IMR-90 (cell line): Measurements from ENCODE around the gene NPTN. TPM values are rescaled to one million over a fixed set of nuclear protein-coding genes. Genes with fewer than 3 reads are reported as not detected.

Source experiments
- ATAC-seq: fragments of 200-7000 bp; cut with Tn5 transposase; 2 replicates; pipeline ENCODE4 v1.9.1; 2020; ENCODE audit warnings: low read depth, mild to moderate bottlenecking, moderate library complexity
- BruUV-seq: library from RNA; stranded (reverse); fragments of 400-500 nt; replicated peaks from 2 replicates; lab custom pipeline; 2021; lab: Mats Ljungman, UMichigan
- CTCF ChIA-PET: fragments of 300-600 bp; formaldehyde crosslinking; extraction: SDS; loops from one replicate; lab custom pipeline; 2021; ENCODE audit warnings: antibody characterized with exemption; lab: Yijun Ruan, JAX
- POLR2A ChIA-PET: fragments of 300-600 bp; sonication (Branson Sonifier 250); formaldehyde crosslinking; loops from one replicate; lab custom pipeline; 2022; ENCODE audit warnings: antibody characterized with exemption; ENCODE audit not compliant: unreplicated experiment; lab: Charles Lee
- DNase-seq: peaks from one replicate; pipeline ENCODE4 v3.0.0; 2013
- H2AFZ ChIP-seq: replicated peaks from 2 replicates; pipeline ENCODE3; 2013; ENCODE audit warnings: low read length, mild to moderate bottlenecking; ENCODE audit not compliant: poor library complexity
- H2AK5ac ChIP-seq: 2 replicates; pipeline ENCODE4 v1.6.1; 2013; ENCODE audit warnings: low read depth, low read length, inconsistent platforms
- H2AK9ac ChIP-seq: replicated peaks from 2 replicates; pipeline ENCODE3; 2013; ENCODE audit warnings: mild to moderate bottlenecking, low read depth, low read length, moderate library complexity; ENCODE audit not compliant: poor library complexity
- H2BK120ac ChIP-seq: 2 replicates; pipeline ENCODE4 v1.6.1; 2013; ENCODE audit warnings: low read depth, low read length, inconsistent platforms
- H2BK15ac ChIP-seq: 3 replicates; pipeline ENCODE4 v1.6.1; 2013; ENCODE audit warnings: low read depth, low read length, inconsistent platforms
- H2BK20ac ChIP-seq: 2 replicates; pipeline ENCODE4 v1.6.1; 2013; ENCODE audit warnings: low read depth, mild to moderate bottlenecking, inconsistent platforms, low read length, moderate library complexity
- H2BK5ac ChIP-seq: 2 replicates; pipeline ENCODE4 v1.6.1; 2013; ENCODE audit warnings: mild to moderate bottlenecking, low read depth, low read length, inconsistent platforms; ENCODE audit not compliant: poor library complexity, severe bottlenecking
- H3K14ac ChIP-seq: replicated peaks from 2 replicates; pipeline ENCODE4 v1.6.1; 2013; ENCODE audit warnings: low read depth, low read length, inconsistent platforms
- H3K18ac ChIP-seq: 2 replicates; pipeline ENCODE4 v1.6.1; 2013; ENCODE audit warnings: low read depth, low read length, control low read depth
- H3K23ac ChIP-seq: 2 replicates; pipeline ENCODE4 v1.6.1; 2013; ENCODE audit warnings: low read depth, low read length, inconsistent platforms
- H3K27ac ChIP-seq: 2 replicates; pipeline ENCODE4 v1.5.1; 2013; ENCODE audit warnings: mild to moderate bottlenecking, control low read depth, low read length; ENCODE audit not compliant: insufficient read depth
- H3K27me3 ChIP-seq: 2 replicates; pipeline ENCODE4 v1.6.1; 2013; ENCODE audit warnings: low read length; ENCODE audit not compliant: control insufficient read depth, insufficient read depth
- H3K36me3 ChIP-seq: 2 replicates; pipeline ENCODE4 v1.6.1; 2013; ENCODE audit warnings: low read length, mixed read lengths; ENCODE audit not compliant: control insufficient read depth, insufficient read depth
- H3K4ac ChIP-seq: 2 replicates; pipeline ENCODE4 v1.6.1; 2013; ENCODE audit warnings: low read depth, low read length, inconsistent platforms
- H3K4me1 ChIP-seq: 2 replicates; pipeline ENCODE4 v1.6.1; 2013; ENCODE audit warnings: low read length, mixed read lengths; ENCODE audit not compliant: control insufficient read depth, insufficient read depth
- H3K4me2 ChIP-seq: 2 replicates; pipeline ENCODE4 v1.6.1; 2013; ENCODE audit warnings: low read depth, mild to moderate bottlenecking, control low read depth, low read length, moderate library complexity
- H3K4me3 ChIP-seq: 2 replicates; pipeline ENCODE4 v1.5.1; 2013; ENCODE audit warnings: low read depth, mild to moderate bottlenecking, control low read depth, low read length, moderate library complexity; ENCODE audit not compliant: insufficient read depth
- H3K56ac ChIP-seq: 2 replicates; pipeline ENCODE4 v1.6.1; 2013; ENCODE audit warnings: low read length, inconsistent platforms; ENCODE audit not compliant: insufficient read depth; ENCODE audit errors: extremely low read depth
- H3K79me1 ChIP-seq, 2 experiments: 2 replicates each; pipeline ENCODE4 v1.6.1; 2013; ENCODE audit warnings: low read length in 2 of 2, inconsistent platforms in 1 of 2, low read depth in 1 of 2
- H3K9ac ChIP-seq: 2 replicates; pipeline ENCODE4 v1.6.1; 2013; ENCODE audit warnings: low read depth, low read length, control low read depth
- H3K9me1 ChIP-seq: 2 replicates; pipeline ENCODE4 v1.6.1; 2013; ENCODE audit warnings: low read length, inconsistent platforms; ENCODE audit not compliant: insufficient read depth
- H3K9me3 ChIP-seq: 2 replicates; pipeline ENCODE4 v1.6.1; 2013; ENCODE audit warnings: low read length; ENCODE audit not compliant: control insufficient read depth, insufficient read depth
- H4K20me1 ChIP-seq: 2 replicates; pipeline ENCODE4 v1.6.1; 2013; ENCODE audit warnings: low read length, inconsistent platforms; ENCODE audit not compliant: insufficient read depth
- H4K5ac ChIP-seq: 2 replicates; pipeline ENCODE4 v1.6.1; 2013; ENCODE audit warnings: mild to moderate bottlenecking, low read depth, low read length, control low read depth
- H4K8ac ChIP-seq, 2 experiments: 2 replicates each; pipeline ENCODE4 v1.6.1; 2013; ENCODE audit warnings: low read depth in 2 of 2, low read length in 2 of 2, control low read depth in 1 of 2, inconsistent platforms in 1 of 2
- H4K91ac ChIP-seq: 2 replicates; pipeline ENCODE4 v1.6.1; 2013; ENCODE audit warnings: low read depth, low read length, inconsistent platforms; ENCODE audit not compliant: insufficient read depth
- BHLHE40 ChIP-seq: fragments of 150-350 bp; IDR thresholded peaks from 2 replicates; pipeline ENCODE4 v1.6.1; 2016; ENCODE audit warnings: mild to moderate bottlenecking, low read depth, low read length
- CEBPB ChIP-seq: IDR thresholded peaks from 2 replicates; pipeline ENCODE4 v1.6.1; 2012; ENCODE audit warnings: low read depth, low read length, improper control_type of control experiment
- CHD1 ChIP-seq: IDR thresholded peaks from 2 replicates; pipeline ENCODE4 v1.6.1; 2012; ENCODE audit warnings: low read depth, low read length, improper control_type of control experiment
- CTCF ChIP-seq: conservative IDR thresholded peaks from 2 replicates; pipeline ENCODE4 v1.5.1; 2012; ENCODE audit warnings: mild to moderate bottlenecking, low read depth, low read length, improper control_type of control experiment
- ELK1 ChIP-seq: fragments of 150-350 bp; IDR thresholded peaks from 2 replicates; pipeline ENCODE4 v1.6.1; 2016; ENCODE audit warnings: low read depth, mild to moderate bottlenecking, low read length, moderate library complexity, borderline replicate concordance
- FOS ChIP-seq: fragments of 150-350 bp; IDR thresholded peaks from 2 replicates; pipeline ENCODE4 v1.6.1; 2016; ENCODE audit warnings: low read depth, low read length
- MAFK ChIP-seq: IDR thresholded peaks from 2 replicates; pipeline ENCODE4 v1.6.1; 2012; ENCODE audit warnings: low read depth, low read length, improper control_type of control experiment
- MAZ ChIP-seq: IDR thresholded peaks from 2 replicates; pipeline ENCODE4 v1.6.1; 2012; ENCODE audit warnings: low read depth, mild to moderate bottlenecking, low read length, improper control_type of control experiment, moderate library complexity, borderline replicate concordance
- MXI1 ChIP-seq: IDR thresholded peaks from 2 replicates; pipeline ENCODE4 v1.6.1; 2012; ENCODE audit warnings: low read depth, mild to moderate bottlenecking, low read length, moderate library complexity, borderline replicate concordance
- NFE2L2 ChIP-seq: fragments of 150-350 bp; IDR thresholded peaks from 2 replicates; pipeline ENCODE4 v1.6.1; 2016; ENCODE audit warnings: low read depth, mild to moderate bottlenecking, low read length
- POLR2A ChIP-seq: IDR thresholded peaks from 2 replicates; pipeline ENCODE4 v1.6.1; 2012; ENCODE audit warnings: mild to moderate bottlenecking, low read depth, low read length
- RAD21 ChIP-seq: IDR thresholded peaks from 2 replicates; pipeline ENCODE4 v1.6.1; 2012; ENCODE audit warnings: low read length, improper control_type of control experiment
- RCOR1 ChIP-seq: IDR thresholded peaks from 2 replicates; pipeline ENCODE4 v1.6.1; 2012; ENCODE audit warnings: mild to moderate bottlenecking, low read length, improper control_type of control experiment; ENCODE audit not compliant: insufficient replicate concordance
- RFX5 ChIP-seq: IDR thresholded peaks from 2 replicates; pipeline ENCODE4 v1.8.0; 2012; ENCODE audit warnings: low read depth, mild to moderate bottlenecking, low read length, moderate library complexity
- SMC3 ChIP-seq: fragments of 150-350 bp; IDR thresholded peaks from 2 replicates; pipeline ENCODE4 v1.6.1; 2016; ENCODE audit warnings: low read depth, mild to moderate bottlenecking, antibody characterized with exemption, low read length, moderate library complexity
- USF2 ChIP-seq: fragments of 150-350 bp; IDR thresholded peaks from 2 replicates; pipeline ENCODE4 v1.6.1; 2017; ENCODE audit warnings: mild to moderate bottlenecking, antibody characterized with exemption, low read length, low read depth
- WGBS, 2 experiments: methylation state at CpG; one replicate each; pipeline versions ENCODE4 v1.1.5 to v1.1.7; 2013; ENCODE audit warnings: missing lambda C conversion rate in 2 of 2; ENCODE audit not compliant: insufficient read length in 1 of 2; ENCODE audit errors: extremely low coverage in 2 of 2; 5-methylcytosine and 5-hydroxymethylcytosine counted together
- dilution Hi-C: fragments of 300-500 bp; cut with HindIII; formaldehyde crosslinking; loops from one replicate; pipeline ENCODE4 v1.14.3; 2018; ENCODE audit warnings: low sequenced_read_pairs; ENCODE audit not compliant: unreplicated experiment
- in situ Hi-C: fragments of 300-500 bp; cut with MboI; formaldehyde crosslinking; loops from 3 replicates; pipeline ENCODE4 v1.14.3; 2019; ENCODE audit warnings: low sequenced_read_pairs, inconsistent platforms, mixed read lengths
- intact Hi-C: fragments of 100-400 bp; cut with micrococcal nuclease; formaldehyde crosslinking; loops from 2 replicates; pipeline ENCODE4 v1.10.0; 2022
- polyA plus RNA-seq, 3 experiments: library from polyadenylated mRNA; depleted of rRNA; stranded (reverse); fragments of >200 nt; gene quantifications; 2 replicates each; pipeline ENCODE4 v1.2.3, GENCODE V29; 2012; ENCODE audit warnings: low replicate concordance in 1 of 3
- total RNA-seq: library from RNA; depleted of rRNA; stranded (reverse); fragments of >200 nt; gene quantifications from 2 replicates; pipeline ENCODE4 v1.2.3, GENCODE V29; 2012

NPTN gene
- total and polyA plus RNA-seq, 2 of the 4 experiments (the other 2 are of a cell fraction), result 171 to 329 TPM

- Histone ChIP-seq H2BK20ac (no peak overlapping the region), H3K9me1 (peaks cover 4% of the 10 kb centered on the region; the same call in 1 of the 2 replicates), H2AFZ (no peak overlapping the region), H4K20me1 (peaks cover 4% of the 10 kb centered on the region; the same call in 1 of the 2 replicates), H4K8ac (no peak overlapping the region), H2AK5ac (no peak overlapping the region), H3K4me3 (no peak overlapping the region), H3K4me1 (0 out of 2 replicates have a peak, but pooled peaks cover 2% of the 10 kb centered on the region), H3K56ac (no peak overlapping the region), H4K5ac (no peak overlapping the region), H3K23ac (no peak overlapping the region), H2BK5ac (no peak overlapping the region), H2AK9ac (no peak overlapping the region), H2BK15ac (no peak overlapping the region), H3K4me2 (no peak overlapping the region), H3K27me3 (peaks cover 14% of the 10 kb centered on the region), H3K9me3 (no peaks in the 10 kb centered on the region), H3K27ac (no peak overlapping the region), H3K9ac (no peak overlapping the region), H2BK120ac (no peak overlapping the region), H4K91ac (no peak overlapping the region), H3K79me1 (0 out of 4 replicates have a peak, but pooled peaks cover 0 to 7% of the 10 kb centered on the region in 2 experiments), H3K36me3 (no peaks in the 10 kb centered on the region), H3K4ac (no peak overlapping the region), H3K14ac (no peak overlapping the region), H3K18ac (no peak overlapping the region)
- in situ Hi-C loops (no loop called here), dilution Hi-C loops (no loop called here), intact Hi-C loops (loop anchor here (5.0 kb wide), 1 partner anchor 43 kb away; no protein-coding TSS in a partner anchor)
- TF ChIP-seq RCOR1, result no peak
- TF ChIP-seq CHD1, result no peak
- no peak for TF ChIP-seq CEBPB
- no peak for TF ChIP-seq NFE2L2
- TF ChIP-seq FOS, result no peak
- TF ChIP-seq USF2, result no peak
- TF ChIP-seq MAFK, result no peak
- TF ChIP-seq RFX5, result no peak
- TF ChIP-seq CTCF, result no peak
- TF ChIP-seq SMC3, result no peak
- no peak for TF ChIP-seq MXI1
- TF ChIP-seq POLR2A, result no peak
- TF ChIP-seq BHLHE40, result no peak
- no peak for TF ChIP-seq ELK1
- TF ChIP-seq RAD21, result no peak
- TF ChIP-seq MAZ, result no peak
- POLR2A ChIA-PET, result no interaction called here
- CTCF ChIA-PET, result no interaction called here
- ATAC-seq (no peak), DNase-seq (no peak)
- WGBS, 2 experiments, result 100% methylated on average over 3 of the region's 6 CpGs; no CpG with 5 or more reads in 1 of the 2 experiments
- BruUV-seq, result no TSS peak
Measured at GRCh38 chr15:73679964-73680363, 46.8 kb upstream of the NPTN start.
